ENCODE measurements around the gene PDLIM1. TPM values are rescaled to one million over a fixed set of nuclear protein-coding genes. Genes with fewer than 3 reads are reported as not detected.

The PDLIM1 gene
- total and polyA plus RNA-seq, 2 of the 8 experiments (the other 6 are each of a cell fraction or from before 2014, with no cell fraction given) = 169 to 245 TPM

DNA sequence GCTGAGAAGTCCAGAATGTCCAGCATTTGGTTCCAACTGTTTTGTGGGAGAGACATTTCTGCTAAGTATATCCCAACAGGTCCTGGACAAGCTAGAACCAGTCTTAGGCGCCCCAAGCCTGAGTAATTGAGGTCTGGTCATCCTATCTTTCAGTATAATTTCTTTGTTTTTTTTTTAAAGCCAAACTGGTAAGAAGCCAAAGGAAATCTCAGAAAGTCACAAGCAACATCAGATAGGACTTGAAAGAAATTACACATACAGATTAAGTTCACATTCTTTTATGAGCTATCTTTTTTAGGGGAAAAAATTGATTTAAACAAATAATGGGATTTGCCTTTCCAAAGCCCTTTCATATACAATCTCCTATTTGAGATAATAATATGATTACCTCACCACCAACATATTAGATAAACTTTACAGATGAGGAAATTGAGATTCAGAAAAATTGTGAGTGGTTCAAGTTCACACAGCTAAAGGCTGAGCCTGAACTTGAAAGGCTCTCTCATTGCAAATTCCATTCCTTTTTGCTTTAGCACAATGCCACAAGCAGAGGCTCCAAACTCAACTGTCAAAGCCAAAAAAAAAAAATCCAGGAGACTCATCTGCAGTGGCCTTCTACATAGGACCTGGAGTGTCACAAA lies 15.0 kb downstream of the PDLIM1 start:
- DNase-seq (ENCODE audit: low read depth in 1 of 2, low spot score in 2 of 2) (no peak), FAIRE-seq (no peak)
- WGBS, 2 experiments (ENCODE audit: extremely low coverage in 1 of 2, insufficient coverage in 1 of 2, insufficient read length in 1 of 2, insufficient replicate concordance in 2 of 2, low coverage in 1 of 2, low lambda C conversion rate in 2 of 2, missing lambda C conversion rate in 1 of 2) = 88% methylated on average over 1 of the region's 1 CpG; no CpG with 5 or more reads in 1 of the 2 experiments
- Histone ChIP-seq H3K79me2 (ENCODE audit: control insufficient read depth in 1 of 2, insufficient read depth in 2 of 2, low read length in 2 of 2) (peaks cover 23 to 90% of the 10 kb centered on the region in 2 experiments), H4K20me1 (replicated peaks in 1 of 2; ENCODE audit: control insufficient read depth in 1 of 2, insufficient read depth in 2 of 2, low read length in 2 of 2) (peaks cover 0 to 4% of the 10 kb centered on the region in 2 experiments), H3K36me3 (ENCODE audit: control insufficient read depth in 2 of 4, insufficient read depth in 4 of 4, low read length in 3 of 4) (peaks cover 0 to 4% (median 0%) of the 10 kb centered on the region in 4 experiments; a peak in 3 of 8 replicates), H3K27ac (ENCODE audit: low read depth, low read length) (no peak overlapping the region), H3K79me1 (ENCODE audit: low read depth, low read length) (peaks cover 11% of the 10 kb centered on the region), H3K18ac (ENCODE audit: extremely low read depth, low read length) (no peak overlapping the region), H2BK120ac (replicated peaks; ENCODE audit: low read depth, low read length) (no peak overlapping the region), H4K8ac (ENCODE audit: extremely low read depth, insufficient read depth, low read length) (no peak overlapping the region), H3K4me1 (replicated peaks in 1 of 4; ENCODE audit: control insufficient read depth in 3 of 4, insufficient read depth in 4 of 4, low read length in 3 of 4) (peaks cover 0 to 20% (median 8%) of the 10 kb centered on the region in 4 experiments; a peak in 3 of 7 replicates), H3K23me2 (ENCODE audit: low read depth, low read length) (no peaks in the 10 kb centered on the region), H3K4me3 (ENCODE audit: extremely low read depth in 1 of 4, insufficient read depth in 2 of 4, low read depth in 3 of 4, low read length in 4 of 4) (no peak overlapping the region), H2BK20ac (ENCODE audit: low read length) (no peak overlapping the region), H3K9ac (replicated peaks in 1 of 4; ENCODE audit: extremely low read depth in 1 of 4, low read depth in 3 of 4, low read length in 3 of 4) (no peak overlapping the region), H4K5ac (ENCODE audit: insufficient read length, low read depth, low read length) (no peak overlapping the region), H3K27me3 (replicated peaks in 1 of 4; ENCODE audit: control insufficient read depth in 3 of 4, extremely low read depth in 1 of 4, insufficient read depth in 3 of 4, low read length in 3 of 4) (no peaks in the 10 kb centered on the region), H2BK15ac (ENCODE audit: low read length) (no peak overlapping the region), H2BK5ac (ENCODE audit: low read depth, low read length) (no peak overlapping the region), H3K9me3 (ENCODE audit: insufficient read depth in 2 of 2, low read depth in 1 of 2, low read length in 1 of 2) (no peaks in the 10 kb centered on the region), H3K14ac (ENCODE audit: insufficient read length) (no peak overlapping the region), H3K4ac (replicated peaks; ENCODE audit: insufficient read length, low read depth, low read length) (no peak overlapping the region), H2BK12ac (ENCODE audit: low read depth, low read length) (no peak overlapping the region), H2AK5ac (ENCODE audit: low read depth, low read length) (no peak overlapping the region), H3K4me2 (ENCODE audit: insufficient read depth in 1 of 2, low read depth in 2 of 2, low read length in 2 of 2) (no peak overlapping the region), H2AFZ (ENCODE audit: low read length) (no peak overlapping the region), H3K23ac (ENCODE audit: insufficient read length) (no peak overlapping the region), H3K56ac (replicated peaks; ENCODE audit: insufficient read length, low read depth, low read length) (no peak overlapping the region), H4K91ac (replicated peaks; ENCODE audit: insufficient read length, low read length) (no peak overlapping the region)
- TF ChIP-seq YY1 (IDR thresholded peaks at IDR 0.05; ENCODE audit: low read depth, low read length) (no peak), TEAD4 (IDR thresholded peaks at IDR 0.05; ENCODE audit: low read depth, low read length) (no peak), SUZ12 (IDR thresholded peaks at IDR 0.05; ENCODE audit: low read length) (no peak), NANOG (IDR thresholded peaks at IDR 0.05; ENCODE audit: insufficient read depth, low read depth, low read length, poor library complexity, severe bottlenecking) (no peak), SIN3A (conservative IDR thresholded peaks at IDR 0.05 in 1 of 2, IDR thresholded peaks at IDR 0.05 in 1 of 2; ENCODE audit: low read depth in 1 of 2, low read length in 2 of 2) (no peak), NRF1 (IDR thresholded peaks at IDR 0.05; ENCODE audit: low read depth, low read length) (no peak), RAD21 (IDR thresholded peaks at IDR 0.05 in 1 of 2, conservative IDR thresholded peaks at IDR 0.05 in 1 of 2; ENCODE audit: low read depth in 2 of 2, low read length in 2 of 2) (no peak)
- TF ChIP-seq, protein P1, sequence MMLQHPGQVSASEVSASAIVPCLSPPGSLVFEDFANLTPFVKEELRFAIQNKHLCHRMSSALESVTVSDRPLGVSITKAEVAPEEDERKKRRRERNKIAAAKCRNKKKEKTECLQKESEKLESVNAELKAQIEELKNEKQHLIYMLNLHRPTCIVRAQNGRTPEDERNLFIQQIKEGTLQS (IDR thresholded peaks at IDR 0.05; ENCODE audit: insufficient read depth, low read depth, low read length) = no peak
- POLR2A ChIA-PET (ENCODE audit: partially characterized antibody) = interaction anchor here (0.6 to 2.2 kb wide), 2 partner anchors 11 to 234 kb away, joined by 3 to 8 read pairs; no protein-coding TSS in a partner anchor
- CTCF ChIA-PET (ENCODE audit: partially characterized antibody) = interaction anchor here (2.7 to 3.8 kb wide), 2 partner anchors 13 to 33 kb away, joined by 10 to 16 read pairs; no protein-coding TSS in a partner anchor

All from H1 (cell line).